ENCODE data around the gene FN1. TPM values are rescaled to one million over a fixed set of nuclear protein-coding genes. Genes with fewer than 3 reads are reported as not detected.
"Not testable (repeated sequence)": the region's sequence is repeated elsewhere in the genome, so short reads cannot be mapped to it uniquely, and the experiment has no call there.

The FN1 gene
- total RNA-seq, 4 donors from 2014 or later: 24.8 to 341 (median 58.6) TPM

GRCh38 chr2:215413484-215413777, 22.4 kb downstream of the FN1 start:
- in situ Hi-C loops (cut with MboI; ENCODE audit: low sequenced_read_pairs in 4 of 4): no loop called here
- no peaks in the 10 kb centered on the region for H3K4me1 ChIP-seq
- H3K27me3 ChIP-seq: no peaks in the 10 kb centered on the region
- no peaks in the 10 kb centered on the region for H3K9me3 ChIP-seq
- TF ChIP-seq, protein P1, sequence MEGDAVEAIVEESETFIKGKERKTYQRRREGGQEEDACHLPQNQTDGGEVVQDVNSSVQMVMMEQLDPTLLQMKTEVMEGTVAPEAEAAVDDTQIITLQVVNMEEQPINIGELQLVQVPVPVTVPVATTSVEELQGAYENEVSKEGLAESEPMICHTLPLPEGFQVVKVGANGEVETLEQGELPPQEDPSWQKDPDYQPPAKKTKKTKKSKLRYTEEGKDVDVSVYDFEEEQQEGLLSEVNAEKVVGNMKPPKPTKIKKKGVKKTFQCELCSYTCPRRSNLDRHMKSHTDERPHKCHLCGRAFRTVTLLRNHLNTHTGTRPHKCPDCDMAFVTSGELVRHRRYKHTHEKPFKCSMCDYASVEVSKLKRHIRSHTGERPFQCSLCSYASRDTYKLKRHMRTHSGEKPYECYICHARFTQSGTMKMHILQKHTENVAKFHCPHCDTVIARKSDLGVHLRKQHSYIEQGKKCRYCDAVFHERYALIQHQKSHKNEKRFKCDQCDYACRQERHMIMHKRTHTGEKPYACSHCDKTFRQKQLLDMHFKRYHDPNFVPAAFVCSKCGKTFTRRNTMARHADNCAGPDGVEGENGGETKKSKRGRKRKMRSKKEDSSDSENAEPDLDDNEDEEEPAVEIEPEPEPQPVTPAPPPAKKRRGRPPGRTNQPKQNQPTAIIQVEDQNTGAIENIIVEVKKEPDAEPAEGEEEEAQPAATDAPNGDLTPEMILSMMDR (IDR thresholded peaks at IDR 0.05 in 4 of 5, conservative IDR thresholded peaks at IDR 0.05 in 1 of 5): no peak
- TF ChIP-seq POLR2A (IDR thresholded peaks at IDR 0.05): no peak
- intact Hi-C loops (cut with DNase I; ENCODE audit: low total_unique reads): no loop called here
- H3K36me3 ChIP-seq: peaks cover 0 to 9% of the 10 kb centered on the region in 2 donors
- DNase-seq (no peak), ATAC-seq (no peak)
- no peak overlapping the region for H3K4me3 ChIP-seq
- no peak overlapping the region for H3K27ac ChIP-seq

- DNase-seq (no peak), ATAC-seq (no peak)
- in situ Hi-C loops (cut with MboI; ENCODE audit: low sequenced_read_pairs in 4 of 4): no loop called here
- Histone ChIP-seq H3K4me3 (no peak overlapping the region), H3K9me3 (no peaks in the 10 kb centered on the region), H3K36me3 (peaks cover 0 to 9% of the 10 kb centered on the region in 2 donors), H3K27ac (no peak overlapping the region), H3K27me3 (no peaks in the 10 kb centered on the region), H3K4me1 (no peaks in the 10 kb centered on the region)
- intact Hi-C loops (cut with DNase I; ENCODE audit: low total_unique reads): no loop called here
- TF ChIP-seq, protein P1 (IDR thresholded peaks at IDR 0.05 in 4 of 5, conservative IDR thresholded peaks at IDR 0.05 in 1 of 5): no peak
- no peak for TF ChIP-seq POLR2A (IDR thresholded peaks at IDR 0.05)
Measured at GRCh38 chr2:215411941-215412743, 23.7 kb downstream of the FN1 start.

DNA sequence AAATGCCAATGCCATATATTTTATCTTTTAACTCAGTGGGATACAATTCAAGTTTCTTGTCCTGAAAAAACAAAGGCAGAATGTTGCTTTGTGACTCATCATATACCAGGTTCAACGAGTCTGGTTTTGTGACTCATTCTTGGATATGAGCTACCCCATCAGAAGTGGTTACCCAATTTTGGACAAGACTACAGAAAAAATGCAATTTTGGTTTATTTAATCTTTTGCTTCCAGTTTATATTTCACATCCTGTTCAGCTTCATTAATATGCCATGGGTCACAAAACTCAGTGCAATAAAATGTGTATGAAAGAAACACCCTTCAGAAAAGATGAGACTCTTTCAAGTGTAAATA, 25.0 kb downstream of the FN1 start:
- TF ChIP-seq POLR2A (IDR thresholded peaks at IDR 0.05): no peak
- TF ChIP-seq, protein P1 (IDR thresholded peaks at IDR 0.05 in 4 of 5, conservative IDR thresholded peaks at IDR 0.05 in 1 of 5): no peak
- Histone ChIP-seq H3K4me1 (no peaks in the 10 kb centered on the region), H3K27ac (no peak overlapping the region), H3K36me3 (peaks cover 0 to 9% of the 10 kb centered on the region in 2 donors), H3K4me3 (no peak overlapping the region), H3K27me3 (no peaks in the 10 kb centered on the region), H3K9me3 (no peaks in the 10 kb centered on the region)
- ATAC-seq (peak; percentile 58 to 64), DNase-seq (no peak)
- intact Hi-C loops (cut with DNase I; ENCODE audit: low total_unique reads): no loop called here
- in situ Hi-C loops (cut with MboI; ENCODE audit: low sequenced_read_pairs in 4 of 4): no loop called here

DNA sequence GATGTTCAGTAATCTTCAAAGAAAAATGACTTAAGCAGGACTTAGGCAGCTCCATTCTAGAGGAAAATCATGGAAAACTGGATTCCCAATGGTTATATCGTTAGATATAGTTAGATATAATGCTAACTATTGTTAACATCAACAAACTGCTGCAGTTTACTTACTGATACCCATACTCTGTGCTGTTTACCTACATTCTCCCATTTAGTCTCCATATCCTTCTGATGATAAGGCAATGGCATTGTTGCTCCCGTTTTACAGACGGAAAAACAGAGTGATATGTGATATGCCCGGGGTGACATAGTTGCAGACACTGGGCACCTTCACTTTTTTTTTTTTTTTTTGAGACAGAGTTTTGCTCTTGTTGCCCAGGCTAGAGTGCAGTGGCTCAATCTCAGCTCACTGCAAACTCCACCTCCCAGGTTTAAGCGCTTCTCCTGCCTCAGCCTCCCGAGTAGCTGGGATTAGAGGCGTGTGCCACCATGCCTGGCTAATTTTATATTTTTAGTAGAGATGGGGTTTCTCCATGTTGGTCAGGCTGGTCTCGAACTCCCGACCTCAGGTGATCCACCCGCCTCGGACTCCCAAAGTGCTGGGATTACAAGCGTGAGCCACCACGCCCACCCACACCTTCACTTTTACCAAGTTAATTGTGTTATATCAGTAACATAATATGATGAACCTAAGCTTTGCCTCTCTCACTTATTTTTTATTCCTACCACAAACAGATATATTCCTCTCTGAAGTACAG, 25.5 kb downstream of the FN1 start:
- H3K9me3 ChIP-seq; H3K4me1 ChIP-seq; H3K27ac ChIP-seq; in situ Hi-C loops (cut with MboI; ENCODE audit: low sequenced_read_pairs in 4 of 4); intact Hi-C loops (cut with DNase I; ENCODE audit: low total_unique reads); DNase-seq; ATAC-seq; H3K4me3 ChIP-seq; H3K27me3 ChIP-seq; H3K36me3 ChIP-seq: not testable (repeated sequence)

GRCh38 chr2:215409331-215410127, 26.3 kb downstream of the FN1 start:
- H3K4me3 ChIP-seq: no peak overlapping the region
- H3K27ac ChIP-seq: no peak overlapping the region
- DNase-seq: no peak
- in situ Hi-C loops (cut with MboI; ENCODE audit: low sequenced_read_pairs in 4 of 4): no loop called here
- TF ChIP-seq, protein P1 (IDR thresholded peaks at IDR 0.05 in 4 of 5, conservative IDR thresholded peaks at IDR 0.05 in 1 of 5): no peak
- TF ChIP-seq POLR2A (IDR thresholded peaks at IDR 0.05): no peak
- peaks cover 0 to 9% of the 10 kb centered on the region in 2 donors for H3K36me3 ChIP-seq
- H3K4me1 ChIP-seq: no peaks in the 10 kb centered on the region
- no peak for ATAC-seq
- H3K27me3 ChIP-seq: no peaks in the 10 kb centered on the region
- intact Hi-C loops (cut with DNase I; ENCODE audit: low total_unique reads): no loop called here
- no peaks in the 10 kb centered on the region for H3K9me3 ChIP-seq

GRCh38 chr2:215408441-215408840, 27.4 kb downstream of the FN1 start:
- H3K27me3 ChIP-seq; H3K4me3 ChIP-seq; H3K4me1 ChIP-seq; DNase-seq; in situ Hi-C loops (cut with MboI; ENCODE audit: low sequenced_read_pairs in 4 of 4); H3K9me3 ChIP-seq; H3K36me3 ChIP-seq; intact Hi-C loops (cut with DNase I; ENCODE audit: low total_unique reads); H3K27ac ChIP-seq; ATAC-seq: not testable (repeated sequence)

Measured in gastrocnemius medialis (tissue), 4 donors.